NCI-H2107 (cell line): ENCODE results near the gene RPS19.

Experiments used
- DNase-seq: peaks from one replicate; lab custom pipeline; 2025; lab: John Stamatoyannopoulos, UW

RPS19 gene

GRCh38 chr19:41915021-41915775 is 55.1 kb downstream of the RPS19 start:
- DNase-seq = no peak

DNA sequence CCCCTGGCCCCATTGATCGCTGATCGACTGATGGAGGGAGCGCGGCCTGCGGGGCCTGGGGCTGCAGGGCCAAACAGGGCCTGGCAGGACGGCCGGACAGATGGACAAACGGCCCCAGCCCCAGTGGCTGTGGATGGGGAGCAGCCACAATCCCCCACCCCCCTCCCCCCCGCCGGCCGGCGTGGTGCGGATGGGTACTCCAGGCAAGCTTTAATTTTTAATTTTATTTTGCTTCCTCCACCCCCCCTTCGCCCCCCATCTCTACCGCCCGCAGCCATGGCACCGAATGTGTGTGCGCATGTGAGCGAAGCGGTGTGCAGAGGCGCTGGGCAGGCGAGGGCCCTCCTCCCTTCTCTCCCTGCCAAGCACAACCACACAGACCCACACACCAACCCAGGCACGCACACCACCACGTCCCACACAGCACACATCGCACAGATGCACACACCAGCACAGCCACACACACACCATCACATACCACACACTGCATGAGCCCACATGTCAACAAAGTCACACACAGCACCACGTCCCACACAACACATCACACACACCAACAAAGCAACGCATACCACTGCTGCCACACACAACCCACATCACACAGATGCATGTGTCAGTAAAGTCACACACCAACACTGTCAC is 55.8 kb downstream of the RPS19 start:
- DNase-seq = no peak

GRCh38 chr19:41917676-41918075 is 57.6 kb downstream of the RPS19 start:
- no peak for DNase-seq

GRCh38 chr19:41918095-41918494 is 58.0 kb downstream of the RPS19 start:
- DNase-seq = no peak

- no peak for DNase-seq
These were observed 58.7 kb downstream of the RPS19 start for GRCh38 chr19:41918653-41919244.

- no peak for DNase-seq
These were observed 60.1 kb downstream of the RPS19 start for GRCh38 chr19:41919948-41920712.

- no peak for DNase-seq
These were observed 61.0 kb downstream of the RPS19 start for GRCh38 chr19:41920882-41921576.

DNA sequence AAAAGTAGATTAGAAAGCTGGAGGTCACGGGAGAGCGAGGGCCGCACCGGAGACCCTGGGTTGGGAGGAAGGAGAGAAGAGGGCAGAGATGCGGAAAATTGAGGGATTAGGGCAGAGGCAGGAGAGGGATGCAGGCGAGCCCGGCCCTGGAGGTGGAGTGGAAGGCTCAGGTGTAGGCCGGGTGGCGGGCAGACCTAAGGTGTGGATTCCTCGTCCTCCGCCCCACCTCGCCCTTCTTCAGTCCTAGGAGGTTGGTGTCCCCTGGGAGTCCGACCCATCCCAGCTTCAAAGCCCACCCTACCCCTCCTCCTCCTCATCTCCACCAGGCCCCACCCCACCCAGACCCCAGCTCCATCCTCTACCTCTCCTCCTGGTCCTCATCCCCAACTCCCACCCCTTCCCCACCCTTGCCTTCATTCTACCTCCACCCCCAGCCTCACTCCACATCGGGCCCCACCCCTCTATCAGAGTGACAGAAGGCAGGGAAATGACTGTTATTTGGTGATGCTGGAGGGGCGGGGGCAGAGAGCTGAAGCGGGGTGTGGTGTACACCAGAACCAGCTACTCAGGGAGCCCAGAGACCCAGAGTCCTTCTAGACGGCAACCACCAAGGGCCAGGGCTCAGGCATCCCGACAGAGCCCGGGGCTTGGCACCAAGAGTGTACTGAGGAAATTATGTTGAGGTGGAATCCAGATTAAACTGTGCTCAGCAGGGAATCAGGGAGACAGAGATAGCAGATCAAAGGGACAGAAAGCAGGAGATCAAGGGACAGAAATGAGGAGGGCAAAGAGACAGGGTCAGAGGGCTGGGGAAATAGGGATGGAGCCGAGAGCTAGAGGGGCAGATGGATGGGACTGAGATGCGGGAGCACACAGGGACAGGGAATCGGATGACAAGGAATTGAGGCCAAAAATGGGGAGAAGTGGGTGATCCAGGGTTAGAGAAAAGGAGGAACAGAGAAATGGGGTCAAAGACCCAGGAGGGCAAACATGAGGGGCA is 61.8 kb downstream of the RPS19 start:
- no peak for DNase-seq
